ENCODE measurements around the gene C1QTNF8.
"Not testable (repeated sequence)": the region's sequence is repeated elsewhere in the genome, so short reads cannot be mapped to it uniquely, and the experiment has no call there.

The C1QTNF8 gene

DNA sequence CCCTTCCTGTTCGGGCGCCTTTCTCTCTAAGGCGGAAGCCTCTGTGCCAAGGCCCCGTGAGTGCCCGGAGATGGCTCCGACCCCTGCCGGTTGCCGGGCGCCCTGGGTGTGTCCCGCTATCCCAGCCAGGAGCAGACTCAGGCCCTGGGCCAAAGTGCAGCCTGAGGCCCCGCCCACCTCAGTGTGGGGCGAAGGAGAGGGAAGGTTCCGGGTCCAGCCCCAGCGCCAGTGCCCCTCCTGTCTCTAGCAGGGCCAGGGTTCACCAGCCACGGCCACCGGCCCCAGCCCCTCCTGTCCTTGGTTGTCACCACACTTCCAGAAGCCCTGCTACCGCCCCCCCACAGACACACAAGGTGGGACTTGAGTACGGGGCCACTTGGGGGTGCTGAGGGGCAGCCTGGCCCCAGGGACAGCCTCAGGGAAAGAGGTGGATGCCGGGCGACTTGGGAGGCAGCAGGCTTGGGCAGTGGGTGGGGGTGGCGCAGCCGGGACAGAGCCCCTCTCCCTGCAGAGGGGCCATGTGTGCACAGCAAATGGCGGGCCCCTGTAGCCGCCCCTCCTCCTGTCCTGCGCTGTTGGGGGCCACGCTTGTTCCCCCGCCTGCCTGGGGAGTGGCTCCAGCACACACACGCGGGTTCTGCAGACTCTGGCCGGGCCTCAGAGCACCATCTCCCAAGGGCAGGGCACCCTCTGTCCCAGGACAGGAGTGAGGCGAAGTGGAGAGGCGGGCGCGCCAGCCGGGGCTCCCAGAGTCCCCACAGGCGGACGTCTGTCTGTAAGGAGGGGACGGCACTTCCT, 6.0 kb downstream of the C1QTNF8 start:
- DNase-seq (ENCODE audit: extremely low read depth, insufficient read length): no peak
- Histone ChIP-seq H3K36me3 (ENCODE audit: control insufficient read depth, insufficient read depth, low read length) (no peaks in the 10 kb centered on the region), H3K27me3 (replicated peaks; ENCODE audit: control insufficient read depth, insufficient read depth, low read length) (no peaks in the 10 kb centered on the region), H3K4me3 (replicated peaks; ENCODE audit: low read depth, low read length) (no peak overlapping the region)
- TF ChIP-seq, protein P1, sequence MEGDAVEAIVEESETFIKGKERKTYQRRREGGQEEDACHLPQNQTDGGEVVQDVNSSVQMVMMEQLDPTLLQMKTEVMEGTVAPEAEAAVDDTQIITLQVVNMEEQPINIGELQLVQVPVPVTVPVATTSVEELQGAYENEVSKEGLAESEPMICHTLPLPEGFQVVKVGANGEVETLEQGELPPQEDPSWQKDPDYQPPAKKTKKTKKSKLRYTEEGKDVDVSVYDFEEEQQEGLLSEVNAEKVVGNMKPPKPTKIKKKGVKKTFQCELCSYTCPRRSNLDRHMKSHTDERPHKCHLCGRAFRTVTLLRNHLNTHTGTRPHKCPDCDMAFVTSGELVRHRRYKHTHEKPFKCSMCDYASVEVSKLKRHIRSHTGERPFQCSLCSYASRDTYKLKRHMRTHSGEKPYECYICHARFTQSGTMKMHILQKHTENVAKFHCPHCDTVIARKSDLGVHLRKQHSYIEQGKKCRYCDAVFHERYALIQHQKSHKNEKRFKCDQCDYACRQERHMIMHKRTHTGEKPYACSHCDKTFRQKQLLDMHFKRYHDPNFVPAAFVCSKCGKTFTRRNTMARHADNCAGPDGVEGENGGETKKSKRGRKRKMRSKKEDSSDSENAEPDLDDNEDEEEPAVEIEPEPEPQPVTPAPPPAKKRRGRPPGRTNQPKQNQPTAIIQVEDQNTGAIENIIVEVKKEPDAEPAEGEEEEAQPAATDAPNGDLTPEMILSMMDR (IDR thresholded peaks at IDR 0.05; ENCODE audit: insufficient read depth, low read length, poor library complexity, severe bottlenecking): no peak

DNA sequence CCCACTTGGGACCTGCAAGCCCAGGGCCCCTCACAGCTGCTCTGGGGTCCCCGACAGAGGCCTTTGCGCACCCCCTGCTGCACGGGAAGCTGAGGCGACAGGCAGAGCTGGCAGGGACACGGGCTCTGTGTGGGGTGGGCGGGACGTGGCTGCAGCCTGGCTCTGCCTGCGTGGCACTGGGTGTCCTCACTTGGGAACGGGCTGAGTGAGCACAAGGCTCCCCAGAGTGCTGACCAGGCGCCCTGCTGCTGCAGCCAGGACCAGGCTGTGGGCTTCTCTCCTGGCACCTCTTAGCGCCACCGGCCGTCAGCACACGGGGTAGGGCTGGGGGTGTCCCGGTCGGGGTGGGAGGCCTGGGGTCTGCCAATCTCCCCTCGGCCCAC, 6.6 kb downstream of the C1QTNF8 start:
- H3K36me3 ChIP-seq (ENCODE audit: control insufficient read depth, insufficient read depth, low read length): no peaks in the 10 kb centered on the region
- TF ChIP-seq, protein P1 (IDR thresholded peaks at IDR 0.05; ENCODE audit: insufficient read depth, low read length, poor library complexity, severe bottlenecking): no peak
- H3K27me3 ChIP-seq (replicated peaks; ENCODE audit: control insufficient read depth, insufficient read depth, low read length): no peaks in the 10 kb centered on the region
- DNase-seq (ENCODE audit: extremely low read depth, insufficient read length): no peak
- no peak overlapping the region for H3K4me3 ChIP-seq (replicated peaks; ENCODE audit: low read depth, low read length)

DNA sequence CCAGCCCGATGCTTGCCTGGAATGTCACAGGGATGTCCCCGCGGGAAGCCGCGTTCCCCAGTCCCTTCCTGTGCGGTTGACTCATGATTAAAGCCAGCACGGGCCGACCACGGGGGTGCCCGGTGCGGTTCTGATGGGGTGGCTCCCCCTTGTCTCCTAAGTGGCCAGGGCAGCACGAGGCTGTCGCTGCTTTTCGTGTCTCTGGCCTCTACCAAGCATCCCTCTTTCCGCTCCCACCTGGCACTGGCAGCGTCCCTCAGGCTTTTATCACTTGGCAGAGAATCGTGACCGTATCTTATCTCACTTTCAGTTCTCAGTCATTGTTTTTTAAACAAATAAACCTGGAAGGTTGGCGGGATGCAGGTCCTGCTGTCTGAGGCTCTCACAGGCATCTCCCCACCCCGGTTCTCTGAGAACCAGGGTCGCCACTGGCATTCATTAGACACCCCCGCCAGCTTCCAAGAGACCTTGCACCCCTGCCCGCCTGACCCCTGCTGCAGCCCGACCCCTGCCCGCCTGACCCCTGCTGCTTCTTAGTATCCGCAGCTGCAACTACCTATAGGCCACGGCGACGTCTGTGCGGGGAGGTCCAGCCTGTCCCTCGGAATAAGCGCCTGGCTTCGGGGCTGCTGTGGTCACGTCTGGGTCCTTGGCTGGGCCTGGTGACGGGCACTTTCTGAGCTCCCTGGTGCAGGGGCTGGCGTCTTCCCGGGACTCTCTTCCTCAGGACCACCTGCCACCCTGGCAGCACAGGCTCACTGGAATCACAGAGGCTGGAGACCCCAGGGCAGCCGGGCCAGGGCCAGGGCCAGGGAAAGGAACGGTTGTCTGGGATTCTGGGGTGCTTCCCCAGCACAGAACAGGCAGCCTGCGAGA, 7.5 kb downstream of the C1QTNF8 start:
- no peaks in the 10 kb centered on the region for H3K36me3 ChIP-seq (ENCODE audit: control insufficient read depth, insufficient read depth, low read length)
- DNase-seq (ENCODE audit: extremely low read depth, insufficient read length): no peak
- TF ChIP-seq, protein P1 (IDR thresholded peaks at IDR 0.05; ENCODE audit: insufficient read depth, low read length, poor library complexity, severe bottlenecking): no peak
- H3K4me3 ChIP-seq (replicated peaks; ENCODE audit: low read depth, low read length): no peak overlapping the region
- no peaks in the 10 kb centered on the region for H3K27me3 ChIP-seq (replicated peaks; ENCODE audit: control insufficient read depth, insufficient read depth, low read length)

DNA sequence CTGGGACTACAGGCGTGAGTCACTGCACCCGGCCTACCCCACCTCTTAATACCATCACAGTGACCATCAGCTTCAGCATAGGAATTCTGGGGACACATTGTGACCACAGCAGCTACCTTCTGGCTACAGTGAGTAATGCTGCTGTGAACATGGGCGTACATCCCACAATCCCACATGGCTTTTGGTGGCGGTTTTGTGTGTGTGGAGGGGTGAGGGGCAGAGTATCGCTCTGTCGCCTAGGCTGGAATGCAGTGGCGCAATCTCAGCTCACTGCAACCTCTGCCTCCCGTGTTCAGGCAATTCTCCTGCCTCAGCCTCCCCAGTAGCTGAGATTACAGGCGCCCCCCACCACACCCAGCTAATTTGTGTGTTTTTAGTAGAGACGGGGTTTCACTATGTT, 9.6 kb downstream of the C1QTNF8 start:
- not testable (repeated sequence) for H3K36me3 ChIP-seq (ENCODE audit: control insufficient read depth, insufficient read depth, low read length); H3K4me3 ChIP-seq (replicated peaks; ENCODE audit: low read depth, low read length); H3K27me3 ChIP-seq (replicated peaks; ENCODE audit: control insufficient read depth, insufficient read depth, low read length); DNase-seq (ENCODE audit: extremely low read depth, insufficient read length)

DNA sequence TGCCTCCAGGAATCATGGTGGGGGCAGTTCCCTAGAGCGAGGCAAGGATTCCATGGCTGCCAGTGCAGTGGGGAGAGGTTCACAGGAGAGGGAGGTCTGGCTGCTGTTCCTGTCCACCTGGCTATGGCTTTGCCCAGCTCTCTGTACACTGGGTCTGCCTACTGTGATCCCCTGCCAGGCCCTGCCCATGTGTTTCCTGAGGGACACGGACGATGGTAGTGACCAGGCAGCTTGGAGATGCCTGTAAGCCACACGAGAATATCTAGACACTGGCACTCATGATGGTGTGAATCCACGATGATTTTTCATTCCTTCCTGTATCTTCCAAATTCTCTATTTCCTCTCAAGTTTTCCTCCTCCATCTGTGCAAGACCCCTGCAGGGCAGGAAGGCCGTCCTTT, 11.1 kb downstream of the C1QTNF8 start:
- no peaks in the 10 kb centered on the region for H3K36me3 ChIP-seq (ENCODE audit: control insufficient read depth, insufficient read depth, low read length)
- no peak overlapping the region for H3K4me3 ChIP-seq (replicated peaks; ENCODE audit: low read depth, low read length)
- DNase-seq (ENCODE audit: extremely low read depth, insufficient read length): no peak
- H3K27me3 ChIP-seq (replicated peaks; ENCODE audit: control insufficient read depth, insufficient read depth, low read length): no peaks in the 10 kb centered on the region
- TF ChIP-seq, protein P1 (IDR thresholded peaks at IDR 0.05; ENCODE audit: insufficient read depth, low read length, poor library complexity, severe bottlenecking): no peak

All from GM06990 (cell line).